Stimulated activated CD8-positive, alpha-beta memory T cell treated with anti-CD3 and anti-CD28 coated beads, Interleukin-7, amount 100 ng/mL, for 4 hours (primary cell): ENCODE measurements around the gene OTOG.
"Not testable (repeated sequence)": the region's sequence is repeated elsewhere in the genome, so short reads cannot be mapped to it uniquely, and the experiment has no call there.

Experiments
- DNase-seq, 2 donors: peaks; one replicate each; pipeline ENCODE4 v3.0.0-alpha.2; 2020; ENCODE audit warnings: low read depth in 2 of 2

OTOG gene

DNA sequence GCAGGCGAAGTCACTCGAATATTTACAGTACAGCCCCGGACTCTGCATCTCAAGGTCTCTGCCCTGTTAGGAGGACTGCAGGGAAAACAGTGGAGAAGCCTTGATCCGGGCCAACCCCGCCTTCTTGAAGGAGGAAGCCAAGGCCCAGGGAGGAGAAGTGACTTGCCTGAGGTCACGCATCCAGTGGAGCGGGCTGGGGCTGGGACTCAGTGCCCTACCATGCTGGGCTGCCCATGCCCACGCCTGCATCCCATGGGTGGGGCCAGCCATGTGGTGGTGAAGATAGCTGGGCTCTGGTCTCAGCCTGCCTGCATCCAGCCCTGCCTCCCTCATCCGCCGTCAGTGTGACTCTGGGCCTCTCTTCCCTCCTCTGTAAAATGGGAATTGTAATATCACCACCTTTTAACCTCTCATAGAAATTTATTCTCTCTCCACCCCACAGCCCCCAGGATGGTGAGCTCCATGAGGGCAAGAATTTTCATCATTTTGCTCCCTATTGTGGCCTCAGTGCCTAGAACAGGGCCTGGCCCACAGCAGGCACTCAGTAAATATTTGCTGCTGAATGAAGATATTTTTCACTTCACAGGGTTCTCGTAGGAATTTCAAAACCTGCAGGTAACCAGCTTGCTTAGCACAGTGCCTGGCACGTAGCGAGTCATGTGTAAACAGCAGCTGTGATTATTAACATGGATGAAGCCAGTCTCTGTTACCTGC lies 57.3 kb downstream of the OTOG start:
- no peak for DNase-seq

DNA sequence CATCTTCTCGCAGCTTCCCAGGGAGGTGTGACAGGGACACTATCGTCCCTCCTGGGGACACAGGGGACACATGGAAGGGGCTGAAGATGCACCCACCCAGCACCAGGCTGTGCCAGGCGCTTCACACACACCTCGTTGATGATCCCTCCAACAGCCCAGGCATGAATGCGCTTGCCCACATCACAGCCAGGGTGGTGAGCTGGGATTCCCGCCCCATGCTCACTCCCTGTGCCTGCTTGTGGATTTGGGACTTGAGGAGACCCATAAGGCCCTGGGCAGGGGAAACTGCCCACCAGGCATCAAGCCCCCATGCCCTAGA lies 57.8 kb downstream of the OTOG start:
- no peak for DNase-seq

DNA sequence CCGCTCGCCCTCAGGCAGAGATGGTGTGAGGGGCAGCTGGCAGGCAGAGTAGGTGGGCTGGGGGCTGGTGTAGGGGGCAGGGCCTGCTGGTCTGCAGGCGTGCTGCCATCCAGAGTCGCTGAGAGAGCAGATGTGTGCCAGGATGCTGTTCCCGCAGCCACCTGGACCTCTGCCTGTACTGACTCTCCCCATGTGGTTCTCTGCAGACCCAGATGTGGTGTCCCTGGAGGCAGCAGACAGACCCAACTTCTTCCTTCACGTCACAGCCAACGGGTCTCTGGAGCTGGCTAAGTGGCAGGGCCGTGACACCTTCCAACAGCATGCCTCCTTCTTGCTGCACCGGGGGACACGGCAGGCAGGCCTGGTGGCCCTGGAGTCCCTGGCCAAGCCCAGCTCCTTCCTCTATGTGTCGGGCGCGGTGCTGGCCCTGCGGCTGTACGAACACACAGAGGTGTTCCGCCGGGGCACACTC lies 58.6 kb downstream of the OTOG start:
- DNase-seq = no peak

DNA sequence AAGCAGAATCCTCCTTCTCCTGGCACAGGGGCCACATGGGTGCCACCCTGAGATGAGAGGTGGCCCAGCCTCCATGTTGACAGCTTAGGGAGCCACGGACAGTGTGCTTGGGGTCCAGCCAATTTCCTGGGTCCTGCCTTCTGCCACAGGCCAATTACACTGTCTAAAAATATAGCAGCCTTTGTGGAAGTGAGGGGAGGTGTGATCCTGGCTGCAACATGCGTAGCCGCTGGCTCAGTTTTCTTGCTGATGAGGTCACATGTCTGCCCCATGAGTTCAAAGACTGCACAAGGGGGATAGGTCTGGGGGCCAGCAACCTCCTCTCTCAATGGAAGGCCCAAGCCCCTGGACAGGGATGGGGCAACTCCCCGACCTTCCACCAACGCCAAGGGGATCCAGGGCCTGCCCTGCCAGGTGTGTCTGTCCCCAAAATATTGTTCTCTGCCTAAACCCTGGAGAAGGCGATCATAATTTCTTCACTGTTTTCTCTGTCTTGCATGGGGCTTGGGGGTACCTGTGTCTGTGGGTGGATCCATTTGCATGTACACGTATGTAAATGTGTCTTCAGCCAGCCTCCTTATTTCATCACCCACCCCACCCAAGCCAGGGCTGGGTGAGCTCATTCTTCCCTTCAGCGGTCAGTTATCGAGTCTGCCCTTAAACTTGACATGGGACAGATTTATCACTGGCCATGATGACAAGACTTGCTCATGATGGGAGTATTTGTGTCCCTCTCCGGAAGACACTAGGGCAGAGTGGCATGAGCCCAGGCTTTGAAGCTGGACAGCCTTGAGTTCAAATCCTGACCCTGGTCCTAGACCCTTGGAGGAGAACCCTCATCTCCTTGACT lies 59.4 kb downstream of the OTOG start:
- DNase-seq = no peak

DNA sequence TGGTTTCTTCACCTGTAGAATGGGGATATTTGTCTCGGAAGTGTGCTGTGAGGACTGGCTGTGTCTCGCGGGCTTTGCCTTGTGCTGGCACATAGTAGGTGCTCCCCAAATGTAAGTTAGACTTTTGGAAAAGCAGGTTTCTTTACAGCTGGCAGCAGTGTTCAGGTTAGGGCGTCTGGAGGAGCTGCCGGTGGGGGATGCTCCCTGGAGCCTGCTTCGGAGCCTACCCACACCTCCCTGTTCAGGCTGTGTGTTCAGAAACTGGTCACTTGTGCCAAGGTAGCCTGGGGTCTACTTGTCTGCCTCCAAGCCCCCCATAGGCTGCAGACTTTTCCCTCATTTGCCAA lies 60.0 kb downstream of the OTOG start:
- no peak for DNase-seq

DNA sequence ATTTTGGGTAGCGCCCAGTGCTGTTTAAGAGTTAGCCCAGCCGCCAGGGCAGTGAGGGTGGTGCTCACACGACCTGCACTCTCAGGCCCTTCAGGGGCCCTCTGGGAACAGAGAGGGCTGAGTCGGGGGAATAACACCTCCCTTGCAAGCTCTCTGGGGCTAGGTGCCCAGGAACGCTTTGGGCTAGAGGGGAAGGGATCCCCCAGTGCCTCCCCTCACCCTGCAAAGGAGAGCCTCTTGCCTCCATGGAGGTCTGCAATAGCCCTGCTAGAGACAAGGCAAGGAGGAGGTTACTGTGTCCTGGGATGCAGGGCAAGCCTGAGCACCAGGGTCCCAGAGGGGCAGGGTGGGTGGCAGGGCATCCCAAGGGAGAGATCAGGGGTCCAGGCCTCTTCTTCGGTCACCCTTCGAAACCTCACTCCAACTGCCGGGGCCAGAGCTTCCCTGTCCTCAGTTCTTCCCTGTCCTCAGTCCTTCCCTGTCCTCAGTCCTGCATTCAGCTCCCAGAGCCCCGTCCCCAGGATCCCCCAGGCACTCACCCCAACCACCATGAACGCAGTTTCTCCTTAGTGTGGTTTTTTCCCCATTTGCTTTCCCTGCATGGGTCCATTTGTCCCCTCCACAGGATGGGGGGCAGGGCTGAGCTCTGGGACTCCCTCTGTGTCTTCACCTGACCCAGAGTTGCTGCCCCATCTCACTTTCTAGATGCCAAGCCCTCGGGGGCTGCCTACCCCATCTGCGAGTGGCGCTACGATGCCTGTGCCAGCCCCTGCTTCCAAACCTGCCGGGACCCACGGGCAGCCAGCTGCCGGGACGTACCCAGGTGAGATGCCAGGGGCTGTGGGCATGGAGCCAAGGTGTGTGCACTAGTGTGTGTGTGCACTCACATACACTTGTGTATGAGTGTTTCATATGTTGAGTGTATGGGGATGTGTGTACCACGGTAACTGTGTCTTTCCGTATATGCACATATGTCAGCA lies 60.8 kb downstream of the OTOG start:
- DNase-seq = no peak

DNA sequence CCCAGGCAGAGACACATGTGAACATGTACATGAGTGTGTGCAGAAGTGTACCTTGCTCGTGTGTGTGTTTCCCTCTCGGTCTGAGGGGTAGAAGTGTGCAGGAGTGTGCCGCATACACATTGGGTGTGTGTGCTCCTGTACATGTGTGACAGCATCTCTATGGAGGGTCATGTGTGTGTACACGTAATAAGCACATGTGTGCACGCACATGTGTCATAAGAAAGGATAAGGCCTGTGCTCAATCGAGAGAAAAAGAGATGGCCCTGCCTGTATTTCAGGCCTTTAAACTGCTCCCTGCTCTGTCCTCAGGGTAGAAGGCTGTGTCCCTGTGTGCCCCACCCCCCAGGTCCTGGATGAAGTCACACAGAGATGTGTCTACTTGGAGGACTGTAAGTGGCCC lies 61.8 kb downstream of the OTOG start:
- no peak for DNase-seq

DNA sequence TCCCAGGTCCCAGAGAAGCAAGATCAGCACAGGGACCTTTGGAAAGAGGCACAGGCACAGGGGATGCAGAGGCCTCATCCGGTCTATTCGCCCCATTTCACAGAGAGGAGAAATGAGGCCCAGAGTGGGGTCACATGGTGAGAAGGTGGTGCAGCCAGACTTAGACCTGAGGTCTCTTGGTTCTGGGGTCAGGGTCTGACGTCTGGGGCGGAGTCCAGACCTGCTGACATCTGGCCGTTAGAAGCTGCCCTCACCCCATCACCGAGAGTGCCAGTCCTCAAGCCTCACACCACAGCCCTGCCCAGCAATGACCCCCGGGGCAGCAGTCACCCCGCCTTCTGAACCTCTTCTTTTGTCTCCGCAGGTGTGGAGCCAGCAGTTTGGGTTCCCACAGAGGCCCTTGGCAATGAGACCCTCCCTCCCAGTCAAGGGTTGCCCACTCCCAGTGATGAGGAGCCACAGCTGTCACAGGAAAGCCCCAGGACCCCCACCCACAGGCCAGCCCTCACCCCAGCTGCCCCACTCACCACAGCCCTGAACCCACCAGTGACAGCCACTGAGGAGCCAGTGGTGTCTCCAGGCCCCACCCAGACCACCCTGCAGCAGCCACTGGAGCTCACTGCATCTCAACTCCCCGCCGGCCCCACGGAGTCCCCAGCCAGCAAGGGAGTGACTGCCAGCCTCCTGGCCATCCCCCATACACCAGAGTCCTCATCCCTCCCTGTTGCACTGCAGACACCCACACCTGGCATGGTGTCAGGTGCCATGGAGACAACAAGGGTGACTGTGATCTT lies 62.4 kb downstream of the OTOG start:
- no peak for DNase-seq

DNA sequence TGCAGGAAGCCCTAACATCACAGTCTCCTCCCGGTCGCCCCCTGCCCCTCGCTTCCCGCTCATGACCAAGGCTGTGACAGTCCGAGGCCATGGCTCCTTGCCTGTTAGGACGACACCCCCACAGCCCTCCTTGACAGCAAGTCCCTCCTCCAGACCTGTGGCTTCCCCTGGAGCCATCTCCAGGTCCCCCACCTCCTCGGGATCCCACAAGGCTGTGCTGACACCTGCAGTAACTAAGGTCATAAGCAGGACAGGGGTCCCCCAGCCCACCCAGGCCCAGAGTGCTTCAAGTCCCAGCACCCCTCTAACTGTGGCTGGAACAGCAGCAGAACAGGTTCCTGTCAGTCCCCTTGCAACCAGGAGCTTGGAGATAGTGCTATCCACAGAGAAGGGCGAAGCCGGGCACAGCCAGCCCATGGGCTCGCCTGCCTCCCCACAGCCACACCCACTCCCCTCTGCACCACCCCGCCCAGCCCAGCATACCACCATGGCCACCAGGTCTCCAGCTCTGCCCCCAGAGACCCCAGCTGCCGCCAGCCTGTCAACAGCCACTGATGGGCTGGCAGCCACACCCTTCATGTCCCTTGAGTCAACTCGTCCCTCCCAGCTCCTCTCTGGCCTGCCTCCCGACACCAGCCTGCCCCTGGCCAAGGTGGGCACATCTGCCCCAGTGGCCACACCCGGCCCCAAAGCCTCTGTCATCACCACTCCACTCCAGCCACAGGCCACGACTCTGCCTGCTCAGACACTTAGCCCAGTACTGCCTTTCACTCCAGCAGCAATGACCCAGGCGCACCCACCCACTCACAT lies 63.2 kb downstream of the OTOG start:
- DNase-seq = no peak

DNA sequence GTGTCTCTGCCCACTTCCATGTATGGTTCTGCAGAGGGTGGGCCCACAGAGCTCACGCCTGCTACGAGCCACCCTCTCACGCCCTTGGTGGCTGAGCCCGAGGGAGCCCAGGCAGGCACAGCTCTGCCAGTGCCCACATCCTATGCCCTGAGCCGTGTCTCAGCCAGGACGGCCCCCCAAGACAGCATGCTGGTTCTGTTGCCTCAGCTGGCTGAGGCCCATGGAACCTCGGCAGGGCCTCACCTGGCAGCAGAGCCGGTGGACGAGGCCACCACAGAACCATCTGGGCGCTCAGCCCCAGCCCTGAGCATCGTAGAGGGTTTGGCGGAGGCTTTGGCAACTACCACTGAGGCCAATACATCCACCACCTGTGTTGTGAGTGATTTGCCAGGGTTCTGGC lies 64.0 kb downstream of the OTOG start:
- DNase-seq = no peak

DNA sequence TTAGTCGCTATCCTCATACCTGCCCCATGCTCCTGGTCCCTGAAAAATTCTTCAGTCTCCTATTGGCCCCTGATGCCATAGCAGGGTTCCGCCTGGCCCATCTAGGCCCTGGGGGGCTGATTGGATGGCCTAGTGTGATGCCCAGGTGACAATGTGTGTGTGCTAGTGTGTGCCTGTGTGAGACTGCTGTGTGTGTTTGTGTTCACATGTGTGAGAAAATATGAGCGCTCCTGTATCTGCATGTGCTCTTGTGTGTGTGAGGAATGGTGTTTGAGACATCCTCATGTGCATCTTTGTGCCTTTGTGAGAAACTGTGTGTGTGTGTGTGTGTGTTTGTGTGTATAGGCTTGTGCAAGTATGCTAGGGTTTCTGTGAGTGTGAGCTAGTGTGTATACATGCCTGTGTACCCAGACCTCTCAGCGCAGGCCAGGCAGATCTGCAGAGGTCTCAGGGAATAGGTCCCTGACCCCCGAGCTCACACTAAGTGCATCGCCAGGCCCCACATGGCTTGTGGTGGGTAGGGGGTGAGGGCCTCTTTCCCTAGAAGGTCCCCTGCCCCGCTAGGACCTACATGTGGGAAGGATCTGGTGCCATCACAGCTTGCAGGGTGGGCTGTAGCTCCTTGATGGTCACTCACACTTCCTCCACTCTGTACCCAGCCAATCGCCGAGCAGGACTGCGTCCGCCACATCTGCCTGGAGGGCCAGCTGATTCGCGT lies 64.6 kb downstream of the OTOG start:
- no peak for DNase-seq

DNA sequence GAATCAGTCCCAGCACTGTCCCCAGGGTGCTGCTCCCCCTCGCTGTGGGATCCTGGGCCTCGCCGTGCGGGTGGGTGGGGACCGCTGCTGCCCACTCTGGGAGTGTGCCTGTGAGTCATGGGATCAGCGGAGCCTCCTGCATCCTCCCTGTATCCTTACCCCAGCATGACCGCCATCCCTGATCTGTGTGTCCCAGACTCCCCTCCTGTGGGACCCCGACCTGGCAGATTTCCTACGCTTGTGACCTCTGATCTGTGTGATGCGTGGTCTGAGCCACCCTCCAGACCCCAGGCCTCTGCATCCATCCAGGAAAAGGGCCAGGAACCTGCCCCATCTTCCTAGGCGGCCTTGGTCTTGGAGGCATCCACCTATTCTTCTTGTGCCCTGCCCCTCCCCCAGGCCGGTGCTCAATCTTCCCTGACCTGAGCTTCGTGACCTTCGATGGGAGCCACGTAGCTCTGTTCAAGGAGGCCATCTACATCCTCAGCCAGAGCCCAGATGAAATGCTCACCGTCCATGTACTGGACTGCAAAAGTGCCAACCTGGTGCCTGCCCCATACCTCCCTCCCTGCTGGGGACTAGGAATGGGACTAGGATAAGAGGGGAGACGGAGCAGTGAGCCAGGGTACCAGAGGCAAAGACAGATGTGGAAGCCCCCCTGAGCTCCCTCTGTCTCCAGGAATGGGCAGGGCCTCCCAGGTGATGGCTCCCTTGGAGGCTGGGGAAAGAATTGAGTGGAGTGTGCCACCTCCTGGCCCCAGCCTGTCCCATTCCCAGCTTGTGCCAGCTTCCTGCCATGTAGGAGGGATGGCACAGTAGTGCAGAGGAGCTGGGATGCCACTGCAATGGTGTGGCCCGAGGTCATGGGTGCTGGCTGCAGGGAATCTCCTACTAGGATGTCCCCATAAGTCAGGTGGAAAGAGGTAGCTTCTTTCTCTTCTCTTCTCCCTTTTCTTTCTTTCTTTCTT lies 65.4 kb downstream of the OTOG start:
- no peak for DNase-seq

DNA sequence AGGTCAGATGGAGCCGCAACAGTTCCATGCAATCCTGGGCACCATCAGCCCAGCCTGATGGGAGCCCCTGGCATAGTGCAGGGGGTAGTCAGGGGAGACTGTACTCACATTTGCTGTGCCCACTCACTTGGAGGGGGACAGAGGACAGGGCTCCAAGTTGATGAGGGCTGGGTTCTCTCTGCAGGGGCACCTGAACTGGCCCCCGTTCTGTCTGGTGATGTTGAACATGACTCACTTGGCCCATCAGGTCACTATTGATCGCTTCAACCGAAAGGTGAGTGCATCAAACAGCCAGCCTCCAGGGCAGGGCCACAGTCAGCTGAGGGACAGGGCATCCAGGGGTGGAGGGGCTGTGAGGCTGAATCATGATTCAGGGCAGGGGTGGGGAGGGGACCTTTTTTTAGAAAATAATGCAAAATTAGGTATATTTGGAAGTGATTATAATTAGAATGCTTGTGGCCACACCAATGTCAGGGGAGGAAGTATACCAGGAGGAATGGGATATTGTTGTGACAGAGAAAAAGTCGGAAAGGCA lies 66.4 kb downstream of the OTOG start:
- no peak for DNase-seq

DNA sequence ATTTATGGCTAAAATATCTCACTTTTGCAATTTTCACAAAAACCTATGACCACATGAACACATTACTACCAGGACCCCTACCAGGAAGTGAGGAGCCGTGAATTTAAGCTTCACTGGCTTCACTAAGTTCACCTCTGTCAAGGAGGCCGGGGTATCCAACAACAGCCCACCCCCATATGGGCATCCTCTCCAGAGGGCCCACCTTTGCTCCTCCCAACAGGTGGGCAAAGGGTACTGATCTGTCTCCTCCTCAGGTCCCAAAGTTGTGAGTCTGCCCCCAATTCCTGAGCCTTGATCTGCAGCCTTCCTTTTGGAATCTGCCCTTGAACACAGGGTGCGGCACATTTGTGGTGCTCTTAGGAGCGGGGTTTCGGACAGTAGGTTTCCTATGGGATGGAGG lies 66.9 kb downstream of the OTOG start:
- DNase-seq = no peak

DNA sequence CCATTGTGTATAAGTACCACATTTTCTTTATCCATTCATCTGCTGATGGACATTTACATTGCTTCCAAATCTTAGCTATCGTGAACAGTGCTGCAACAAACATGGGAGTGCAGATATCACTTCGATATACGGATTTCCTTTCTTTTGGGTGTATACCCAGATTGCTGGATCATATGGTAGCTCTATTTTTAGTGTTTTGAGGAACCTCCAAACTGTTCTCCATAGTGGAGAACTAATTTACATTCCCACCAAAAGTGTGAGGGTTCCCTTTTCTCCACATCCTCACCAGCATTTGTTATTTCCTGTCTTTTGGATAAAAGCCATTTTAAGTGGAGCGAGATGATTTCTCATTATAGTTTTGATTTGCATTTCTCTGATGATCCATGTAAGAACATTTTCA lies 75.7 kb downstream of the OTOG start:
- DNase-seq = not testable (repeated sequence)

DNA sequence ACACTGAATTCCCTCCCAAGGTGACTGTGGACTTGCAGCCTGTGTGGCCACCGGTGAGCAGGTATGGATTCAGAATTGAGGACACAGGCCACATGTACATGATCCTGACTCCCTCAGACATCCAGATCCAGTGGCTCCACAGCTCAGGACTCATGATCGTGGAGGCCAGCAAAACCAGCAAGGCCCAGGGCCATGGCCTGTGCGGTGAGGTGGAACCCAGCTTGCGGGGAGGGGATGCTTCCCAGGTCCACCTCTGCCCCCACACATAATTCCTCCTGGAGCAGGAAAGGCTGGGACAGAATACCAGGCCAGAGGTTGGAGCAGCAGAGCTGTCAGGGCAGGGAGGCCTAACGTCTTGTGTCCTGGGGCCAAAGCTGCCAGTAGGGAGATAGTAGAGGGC lies 82.1 kb downstream of the OTOG start:
- DNase-seq = no peak

DNA sequence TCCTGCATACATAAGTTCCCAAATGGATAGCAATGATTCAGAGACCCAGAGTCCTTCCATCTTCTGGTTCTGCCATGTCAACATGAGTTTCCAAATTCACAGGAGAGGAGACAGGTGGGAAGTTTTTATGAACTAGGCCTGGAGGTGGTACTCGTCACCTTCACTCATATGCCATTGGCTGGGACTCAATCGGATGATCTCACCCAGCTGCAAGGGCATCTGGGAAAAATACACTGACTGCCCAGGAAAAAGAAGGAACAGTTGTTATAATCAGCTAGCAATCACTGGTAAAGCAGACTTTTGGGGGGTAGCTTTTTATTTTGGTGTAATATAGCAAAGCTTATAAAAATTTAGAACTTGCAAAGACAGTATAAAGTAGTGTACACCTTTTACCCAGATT lies 83.9 kb downstream of the OTOG start:
- DNase-seq = no peak

DNA sequence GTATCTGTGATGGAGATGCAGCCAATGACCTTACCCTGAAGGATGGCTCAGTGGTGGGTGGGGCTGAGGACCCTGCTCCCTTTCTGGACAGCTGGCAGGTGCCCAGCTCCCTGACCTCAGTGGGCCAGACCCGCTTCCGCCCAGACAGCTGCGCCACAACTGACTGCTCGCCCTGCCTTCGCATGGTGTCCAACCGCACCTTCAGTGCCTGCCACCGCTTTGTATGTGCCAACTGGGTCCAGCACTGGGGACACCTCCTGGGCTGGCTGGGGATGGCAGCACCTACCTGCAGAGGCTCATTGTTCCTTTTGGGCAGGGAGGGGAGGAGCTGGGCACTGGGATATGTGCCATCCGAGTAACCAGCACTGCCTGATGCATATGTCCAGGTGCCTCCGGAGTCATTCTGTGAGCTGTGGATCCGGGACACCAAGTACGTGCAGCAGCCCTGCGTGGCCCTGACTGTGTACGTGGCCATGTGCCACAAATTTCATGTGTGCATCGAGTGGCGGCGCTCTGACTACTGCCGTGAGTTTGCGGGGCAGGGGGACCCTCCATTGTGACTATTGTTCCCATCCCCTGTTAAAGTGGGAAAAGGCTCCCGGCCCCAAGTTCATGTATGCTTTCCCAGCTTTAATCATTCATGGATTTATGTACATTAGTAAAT lies 84.8 kb downstream of the OTOG start:
- no peak for DNase-seq
